H9 (cell line): ENCODE results near the gene GATA1. TPM values are rescaled to one million over a fixed set of nuclear protein-coding genes. Genes with fewer than 3 reads are reported as not detected.

ENCODE experiments used
- DNase-seq: peaks from one replicate; pipeline ENCODE4 v3.0.0-alpha.2; 2017
- H2AFZ ChIP-seq: one replicate; pipeline ENCODE4 v1.6.1; 2013; ENCODE audit warnings: mild to moderate bottlenecking, low read length, control low read depth, moderate library complexity
- H2AK5ac ChIP-seq: 2 replicates; pipeline ENCODE4 v1.6.1; 2013; ENCODE audit warnings: low read length, control low read depth, mixed read lengths; ENCODE audit not compliant: insufficient read length
- H2BK120ac ChIP-seq: one replicate; pipeline ENCODE4 v1.6.1; 2013; ENCODE audit warnings: low read depth, mild to moderate bottlenecking, low read length, control low read depth, inconsistent platforms; ENCODE audit not compliant: poor library complexity, severe bottlenecking
- H2BK12ac ChIP-seq: 2 replicates; pipeline ENCODE4 v1.6.1; 2013; ENCODE audit warnings: low read length, control low read depth, mixed read lengths, low read depth; ENCODE audit not compliant: insufficient read length
- H2BK15ac ChIP-seq: 2 replicates; pipeline ENCODE4 v1.6.1; 2013; ENCODE audit warnings: low read depth, low read length, control low read depth
- H2BK20ac ChIP-seq: one replicate; pipeline ENCODE4 v1.6.1; 2013; ENCODE audit warnings: low read depth, mild to moderate bottlenecking, low read length, control low read depth, inconsistent platforms; ENCODE audit not compliant: poor library complexity, severe bottlenecking
- H2BK5ac ChIP-seq: 2 replicates; pipeline ENCODE4 v1.6.1; 2013; ENCODE audit warnings: low read length, control low read depth, mixed read lengths; ENCODE audit not compliant: insufficient read length
- H3K14ac ChIP-seq: 2 replicates; pipeline ENCODE4 v1.6.1; 2013; ENCODE audit warnings: low read length, control low read depth; ENCODE audit not compliant: insufficient read depth
- H3K18ac ChIP-seq: 2 replicates; pipeline ENCODE4 v1.6.1; 2013; ENCODE audit warnings: low read depth, mild to moderate bottlenecking, mixed read lengths, low read length, control low read depth; ENCODE audit not compliant: insufficient read length
- H3K23ac ChIP-seq: 2 replicates; pipeline ENCODE4 v1.6.1; 2013; ENCODE audit warnings: low read length, control low read depth, mixed read lengths, low read depth; ENCODE audit not compliant: insufficient read length
- H3K23me2 ChIP-seq: 2 replicates; pipeline ENCODE4 v1.6.1; 2013; ENCODE audit warnings: low read depth, mild to moderate bottlenecking, mixed read lengths, low read length, control low read depth; ENCODE audit not compliant: insufficient read length, poor library complexity, severe bottlenecking
- H3K27ac ChIP-seq: 2 replicates; pipeline ENCODE4 v1.5.1; 2013; ENCODE audit warnings: low read length, control low read depth, mixed read lengths, low read depth; ENCODE audit not compliant: insufficient read length
- H3K27me3 ChIP-seq: 2 replicates; pipeline ENCODE4 v1.6.1; 2013; ENCODE audit warnings: low read length, control low read depth, inconsistent platforms; ENCODE audit not compliant: insufficient read depth
- H3K4ac ChIP-seq: 2 replicates; pipeline ENCODE4 v1.6.1; 2013; ENCODE audit warnings: low read depth, mild to moderate bottlenecking, control low read depth, inconsistent platforms, low read length, moderate library complexity
- H3K4me1 ChIP-seq: 2 replicates; pipeline ENCODE4 v1.6.1; 2013; ENCODE audit warnings: low read length, control low read depth, inconsistent platforms; ENCODE audit not compliant: insufficient read depth
- H3K4me2 ChIP-seq: 2 replicates; pipeline ENCODE4 v1.6.1; 2013; ENCODE audit warnings: low read length, control low read depth, mixed read lengths; ENCODE audit not compliant: insufficient read length, insufficient read depth
- H3K56ac ChIP-seq: 2 replicates; pipeline ENCODE4 v1.6.1; 2013; ENCODE audit warnings: low read depth, mild to moderate bottlenecking, mixed read lengths, low read length, control low read depth; ENCODE audit not compliant: insufficient read length
- H3K79me1 ChIP-seq: 2 replicates; pipeline ENCODE4 v1.6.1; 2013; ENCODE audit warnings: low read depth, mild to moderate bottlenecking, moderate library complexity, low read length, control low read depth, inconsistent platforms; ENCODE audit not compliant: insufficient read depth, poor library complexity, severe bottlenecking
- H3K79me2 ChIP-seq: 2 replicates; pipeline ENCODE4 v1.6.1; 2013; ENCODE audit warnings: low read length, control low read depth, inconsistent platforms; ENCODE audit not compliant: insufficient read depth
- H3K9ac ChIP-seq: 2 replicates; pipeline ENCODE4 v1.6.1; 2013; ENCODE audit warnings: low read length, control low read depth, mixed read lengths; ENCODE audit not compliant: insufficient read length; ENCODE audit errors: extremely low read depth
- H3K9me3 ChIP-seq: one replicate; pipeline ENCODE4 v1.6.1; 2013; ENCODE audit warnings: low read depth, low read length, inconsistent platforms; ENCODE audit not compliant: control insufficient read depth
- H3T11ph ChIP-seq: one replicate; pipeline ENCODE4 v1.6.1; 2013; ENCODE audit warnings: mild to moderate bottlenecking, low read length, control low read depth, inconsistent platforms
- H4K20me1 ChIP-seq: one replicate; pipeline ENCODE4 v1.6.1; 2013; ENCODE audit not compliant: control insufficient read depth, insufficient read length, insufficient read depth
- H4K5ac ChIP-seq: 2 replicates; pipeline ENCODE4 v1.6.1; 2013; ENCODE audit warnings: low read depth, mild to moderate bottlenecking, mixed read lengths, low read length, control low read depth; ENCODE audit not compliant: insufficient read length
- H4K8ac ChIP-seq: replicated peaks from 2 replicates; pipeline ENCODE4 v1.6.1; 2013; ENCODE audit warnings: low read length, control low read depth, mixed read lengths, low read depth; ENCODE audit not compliant: insufficient read length
- H4K91ac ChIP-seq: 2 replicates; pipeline ENCODE4 v1.6.1; 2013; ENCODE audit warnings: low read depth, mild to moderate bottlenecking, moderate library complexity, mixed read lengths, low read length, control low read depth; ENCODE audit not compliant: insufficient read length
- H3K27ac Mint-ChIP-seq, 3 experiments: 2 replicates in 2 of 3; 3 replicates in 1 of 3; pipeline ENCODE4 v1.8.0; 2020 to 2021; ENCODE audit warnings: mixed read lengths in 3 of 3, mild to moderate bottlenecking in 1 of 3, moderate library complexity in 1 of 3
- H3K27me3 Mint-ChIP-seq: 2 replicates; pipeline ENCODE4 v1.8.0; 2021; ENCODE audit warnings: low read depth, mild to moderate bottlenecking, moderate library complexity, mixed read lengths
- H3K36me3 Mint-ChIP-seq, 3 experiments: 2 replicates in 2 of 3; 3 replicates in 1 of 3; pipeline ENCODE4 v1.8.0; 2020 to 2021; ENCODE audit warnings: low read depth in 3 of 3, mixed read lengths in 3 of 3; ENCODE audit not compliant: insufficient read depth in 1 of 3
- H3K4me1 Mint-ChIP-seq, 2 experiments: 2 replicates each; pipeline ENCODE4 v1.8.0; 2020; ENCODE audit warnings: mixed read lengths in 2 of 2
- H3K4me3 Mint-ChIP-seq, 2 experiments: 2 replicates in 1 of 2; 3 replicates in 1 of 2; pipeline ENCODE4 v1.8.0; 2020 to 2021; ENCODE audit warnings: mild to moderate bottlenecking in 2 of 2, mixed read lengths in 2 of 2, moderate library complexity in 1 of 2
- H3K9me3 Mint-ChIP-seq, 2 experiments: 2 replicates in 1 of 2; 3 replicates in 1 of 2; pipeline ENCODE4 v1.8.0; 2020; ENCODE audit warnings: mild to moderate bottlenecking in 2 of 2, mixed read lengths in 2 of 2, moderate library complexity in 1 of 2
- WGBS: extraction: QIAGEN DNeasy Blood & Tissue Kit; methylation state at CpG from one replicate; pipeline ENCODE4 v1.1.7; 2013; ENCODE audit warnings: missing lambda C conversion rate, low lambda C conversion rate, mixed read lengths; ENCODE audit not compliant: insufficient read length; ENCODE audit errors: extremely low coverage; 5-methylcytosine and 5-hydroxymethylcytosine counted together
- total RNA-seq: library from RNA; stranded (reverse); gene quantifications from 2 replicates; pipeline ENCODE4 v1.2.1, GENCODE V29; 2021
- TF ChIP-seq, protein P1 (sequence below): fragments of 200-600 bp; sonication (generic); conservative IDR thresholded peaks from 3 replicates; pipeline ENCODE4 v1.8.0; 2021; ENCODE audit warnings: antibody characterized with exemption, mild to moderate bottlenecking

GATA1 gene
- total RNA-seq, 1 experiment from 2014 or later = not detected

DNA sequence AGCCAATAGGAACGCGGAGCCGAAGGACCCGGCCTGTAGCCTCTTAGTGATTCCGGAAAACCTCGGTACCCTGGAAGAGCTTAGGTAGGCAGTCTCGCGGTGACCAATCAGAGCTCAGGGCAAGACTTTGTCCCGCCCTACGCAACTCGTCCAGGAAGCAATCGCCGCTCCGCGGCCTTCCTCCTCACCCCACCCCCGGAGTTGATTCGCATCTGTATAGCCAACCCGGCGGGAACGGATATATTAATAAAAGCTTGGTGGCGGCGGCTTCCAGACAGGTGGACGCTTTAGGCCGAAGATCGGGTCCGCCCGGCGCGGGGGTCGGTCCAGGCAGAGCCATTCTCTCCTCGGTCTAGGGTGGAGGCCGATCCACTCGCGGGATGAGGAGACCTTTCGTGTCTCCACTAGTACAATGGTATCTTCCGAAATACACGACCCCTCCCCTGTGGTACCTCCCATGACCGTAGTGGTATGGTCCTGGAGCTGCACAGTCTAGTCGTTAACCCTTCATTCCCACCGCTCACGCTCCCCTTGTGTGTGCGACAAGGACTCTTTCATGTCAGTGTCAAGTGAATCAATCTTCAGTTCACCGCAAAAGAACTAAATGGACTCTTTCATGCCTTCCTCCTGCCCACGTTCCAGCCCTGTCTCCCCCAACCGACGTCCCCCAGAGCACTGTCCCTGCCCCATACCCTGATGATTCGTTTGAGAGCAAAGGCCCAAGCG is 49.0 kb upstream of the GATA1 start:
- no peak overlapping the region for H3K56ac ChIP-seq
- no peak overlapping the region for H2AFZ ChIP-seq
- Mint-ChIP-seq H3K4me3 (peak overlapping the region; percentile 82 to 87), H3K9me3 (peaks cover 64 to 78% of the 10 kb centered on the region in 2 experiments), H3K27me3 (peaks cover 3% of the 10 kb centered on the region), H3K36me3 (peaks cover 3 to 7% (median 6%) of the 10 kb centered on the region in 3 experiments; a peak in 4 of 7 replicates), H3K27ac (peak overlapping the region; percentile 93 to 98 (median 96)), H3K4me1 (peaks cover 0 to 14% of the 10 kb centered on the region in 2 experiments; a peak in 3 of 4 replicates)
- H4K91ac ChIP-seq = no peak overlapping the region
- H3K4ac ChIP-seq = no peak overlapping the region
- H2BK20ac ChIP-seq = no peak overlapping the region
- peaks cover 4% of the 10 kb centered on the region for H3K23me2 ChIP-seq
- peak overlapping the region; percentile 84 for H3K9ac ChIP-seq
- peak; percentile 95 for DNase-seq
- no peak overlapping the region for H2AK5ac ChIP-seq
- peak overlapping the region; percentile 71 for H3K4me2 ChIP-seq
- no peak overlapping the region for H3K23ac ChIP-seq
- H3K79me1 ChIP-seq = no peaks in the 10 kb centered on the region
- H3K18ac ChIP-seq = peak overlapping the region; percentile 65
- H3K27ac ChIP-seq = peak overlapping the region; percentile 62
- no peak overlapping the region for H2BK15ac ChIP-seq
- H3K79me2 ChIP-seq = no peaks in the 10 kb centered on the region
- H4K8ac ChIP-seq = no peak overlapping the region
- H3K14ac ChIP-seq = no peak overlapping the region; the same call in 1 of the 2 replicates
- H3K4me1 ChIP-seq = no peaks in the 10 kb centered on the region; the same call in none of the 2 replicates
- H3T11ph ChIP-seq = no peak overlapping the region
- no peaks in the 10 kb centered on the region for H3K27me3 ChIP-seq
- H4K20me1 ChIP-seq = no peaks in the 10 kb centered on the region
- no peak overlapping the region for H2BK5ac ChIP-seq
- peaks cover 28% of the 10 kb centered on the region for H3K9me3 ChIP-seq
- TF ChIP-seq, protein P1, sequence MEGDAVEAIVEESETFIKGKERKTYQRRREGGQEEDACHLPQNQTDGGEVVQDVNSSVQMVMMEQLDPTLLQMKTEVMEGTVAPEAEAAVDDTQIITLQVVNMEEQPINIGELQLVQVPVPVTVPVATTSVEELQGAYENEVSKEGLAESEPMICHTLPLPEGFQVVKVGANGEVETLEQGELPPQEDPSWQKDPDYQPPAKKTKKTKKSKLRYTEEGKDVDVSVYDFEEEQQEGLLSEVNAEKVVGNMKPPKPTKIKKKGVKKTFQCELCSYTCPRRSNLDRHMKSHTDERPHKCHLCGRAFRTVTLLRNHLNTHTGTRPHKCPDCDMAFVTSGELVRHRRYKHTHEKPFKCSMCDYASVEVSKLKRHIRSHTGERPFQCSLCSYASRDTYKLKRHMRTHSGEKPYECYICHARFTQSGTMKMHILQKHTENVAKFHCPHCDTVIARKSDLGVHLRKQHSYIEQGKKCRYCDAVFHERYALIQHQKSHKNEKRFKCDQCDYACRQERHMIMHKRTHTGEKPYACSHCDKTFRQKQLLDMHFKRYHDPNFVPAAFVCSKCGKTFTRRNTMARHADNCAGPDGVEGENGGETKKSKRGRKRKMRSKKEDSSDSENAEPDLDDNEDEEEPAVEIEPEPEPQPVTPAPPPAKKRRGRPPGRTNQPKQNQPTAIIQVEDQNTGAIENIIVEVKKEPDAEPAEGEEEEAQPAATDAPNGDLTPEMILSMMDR = no peak
- H4K5ac ChIP-seq = no peak overlapping the region
- WGBS = no CpG with 5 or more reads among the region's 48 CpGs
- H2BK12ac ChIP-seq = no peak overlapping the region
- no peak overlapping the region for H2BK120ac ChIP-seq
